Liver (tissue), 9 donors: ENCODE measurements around the gene TIMP3. TPM values are rescaled to one million over a fixed set of nuclear protein-coding genes. Genes with fewer than 3 reads are reported as not detected.

Experiments used
- DNase-seq: peaks from one replicate; pipeline ENCODE4 v3.0.0-alpha.2; 2017; ENCODE audit warnings: low spot score
- H3K27ac ChIP-seq, 2 donors: one replicate each; pipeline ENCODE4 v1.7.0; 2013; ENCODE audit warnings: inconsistent platforms in 2 of 2, low read length in 2 of 2, control low read depth in 1 of 2, low read depth in 1 of 2, mild to moderate bottlenecking in 1 of 2
- H3K27me3 ChIP-seq, 4 donors: one replicate each; pipeline versions ENCODE4 v1.6.1 to v1.7.0; 2013; ENCODE audit warnings: low read length in 3 of 4, inconsistent platforms in 1 of 4, mild to moderate bottlenecking in 1 of 4, moderate library complexity in 1 of 4; ENCODE audit not compliant: control insufficient read depth in 4 of 4, insufficient read depth in 4 of 4
- H3K36me3 ChIP-seq, 4 donors: one replicate each; pipeline versions ENCODE4 v1.6.1 to v1.7.0; 2013; ENCODE audit warnings: low read length in 3 of 4, mild to moderate bottlenecking in 3 of 4, low read depth in 1 of 4, moderate library complexity in 1 of 4; ENCODE audit not compliant: control insufficient read depth in 4 of 4, insufficient read depth in 3 of 4
- H3K4me1 ChIP-seq, 4 donors: one replicate each; pipeline versions ENCODE4 v1.6.1 to v1.7.0; 2013; ENCODE audit warnings: low read length in 3 of 4, mild to moderate bottlenecking in 3 of 4, moderate library complexity in 1 of 4; ENCODE audit not compliant: control insufficient read depth in 4 of 4, insufficient read depth in 4 of 4
- H3K4me3 ChIP-seq, 3 donors: one replicate each; pipeline versions ENCODE4 v1.6.1 to v1.7.0; 2013; ENCODE audit warnings: low read length in 3 of 3, control low read depth in 1 of 3, low read depth in 1 of 3, mild to moderate bottlenecking in 1 of 3
- H3K9ac ChIP-seq, 2 donors: one replicate each; pipeline ENCODE4 v1.7.0; 2013; ENCODE audit warnings: low read length in 2 of 2, mild to moderate bottlenecking in 2 of 2, moderate library complexity in 2 of 2, control low read depth in 1 of 2, low read depth in 1 of 2
- H3K9me3 ChIP-seq, 4 donors: one replicate each; pipeline versions ENCODE4 v1.6.1 to v1.7.0; 2013; ENCODE audit warnings: low read length in 3 of 4; ENCODE audit not compliant: control insufficient read depth in 4 of 4
- EGR1 ChIP-seq, 2 donors: IDR thresholded peaks; 2 replicates each; pipeline ENCODE4 v1.6.1; 2016 to 2018; ENCODE audit warnings: antibody characterized with exemption in 2 of 2, low read depth in 2 of 2
- FOXA1 ChIP-seq: IDR thresholded peaks from 2 replicates; pipeline ENCODE4 v1.6.1; 2016; ENCODE audit warnings: antibody characterized with exemption
- FOXA2 ChIP-seq: IDR thresholded peaks from 2 replicates; pipeline ENCODE4 v1.6.1; 2016; ENCODE audit warnings: antibody characterized with exemption
- GABPA ChIP-seq, 2 donors: IDR thresholded peaks in 1 of 2; conservative IDR thresholded peaks in 1 of 2; 2 replicates each; pipeline ENCODE4 v1.6.1; 2016; ENCODE audit warnings: antibody characterized with exemption in 2 of 2, mild to moderate bottlenecking in 1 of 2, moderate library complexity in 1 of 2
- HNF4A ChIP-seq, 2 donors: conservative IDR thresholded peaks; 2 replicates each; pipeline ENCODE4 v1.6.1; 2016; ENCODE audit warnings: antibody characterized with exemption in 2 of 2, mild to moderate bottlenecking in 2 of 2
- HNF4G ChIP-seq: IDR thresholded peaks from 2 replicates; pipeline ENCODE4 v1.6.1; 2016; ENCODE audit warnings: antibody characterized with exemption
- JUND ChIP-seq, 2 donors: IDR thresholded peaks; 2 replicates each; pipeline ENCODE4 v1.6.1; 2016; ENCODE audit warnings: antibody characterized with exemption in 2 of 2
- NR2F2 ChIP-seq: IDR thresholded peaks from 2 replicates; pipeline ENCODE4 v1.6.1; 2016; ENCODE audit warnings: antibody characterized with exemption
- RAD21 ChIP-seq, 2 donors: IDR thresholded peaks; 2 replicates each; pipeline ENCODE4 v1.6.1; 2016; ENCODE audit warnings: antibody characterized with exemption in 2 of 2, mild to moderate bottlenecking in 2 of 2
- RXRA ChIP-seq, 2 donors: IDR thresholded peaks; 2 replicates each; pipeline ENCODE4 v1.6.1; 2017 to 2018; ENCODE audit warnings: antibody characterized with exemption in 2 of 2, mild to moderate bottlenecking in 1 of 2
- SP1 ChIP-seq: IDR thresholded peaks from 2 replicates; pipeline ENCODE4 v1.6.1; 2018; ENCODE audit warnings: antibody characterized with exemption, mild to moderate bottlenecking
- TAF1 ChIP-seq: conservative IDR thresholded peaks from 2 replicates; pipeline ENCODE4 v1.6.1; 2016; ENCODE audit warnings: antibody characterized with exemption, mild to moderate bottlenecking
- YY1 ChIP-seq: IDR thresholded peaks from 2 replicates; pipeline ENCODE4 v1.6.1; 2016; ENCODE audit warnings: antibody characterized with exemption, mild to moderate bottlenecking
- WGBS: extraction: QIAGEN DNeasy Blood & Tissue Kit; methylation state at CpG from one replicate; pipeline ENCODE4 v1.1.7; 2013; 5-methylcytosine and 5-hydroxymethylcytosine counted together
- polyA plus RNA-seq, 2 donors: library from polyadenylated mRNA; stranded (reverse) in 1 of 2; unstranded in 1 of 2; fragments of 200-250 nt in 1 of 2; fragments of >200 nt in 1 of 2; fragmentation: Nextera tagmentation in 1 of 2; extraction: Ambion mirVana in 1 of 2; gene quantifications; one replicate each; pipeline versions ENCODE4 v1.2.1 to v1.2.3, GENCODE V29; 2013 to 2015
- total RNA-seq, 2 donors: library from RNA; depleted of rRNA; stranded (reverse); fragments of >200 nt; gene quantifications; one replicate each; pipeline ENCODE4 v1.2.3, GENCODE V29; 2014
- TF ChIP-seq, protein P1 (sequence below): IDR thresholded peaks from 2 replicates; pipeline ENCODE4 v1.6.1; 2016; ENCODE audit warnings: antibody characterized with exemption, mild to moderate bottlenecking
- TF ChIP-seq, protein P2 (sequence below): IDR thresholded peaks from 2 replicates; pipeline ENCODE4 v1.6.1; 2016; ENCODE audit warnings: antibody characterized with exemption
- TF ChIP-seq, protein P3 (sequence below): IDR thresholded peaks from 2 replicates; pipeline ENCODE4 v1.6.1; 2016; ENCODE audit warnings: antibody characterized with exemption
- TF ChIP-seq, protein P4 (sequence below): fragments of 150-350 bp; IDR thresholded peaks from 2 replicates; pipeline ENCODE4 v1.5.1; 2017; ENCODE audit warnings: improper control_type of control experiment, low read depth, low read length; ENCODE audit not compliant: missing input control
- donor health status: healthy.
- donor health status: healthy.
- donor health status: healthy.
- donor health status: healthy.
- donor health status: healthy.

Gene TIMP3
- total and polyA plus RNA-seq, 4 donors: 28.0 to 44.0 (median 31.2) TPM

DNA sequence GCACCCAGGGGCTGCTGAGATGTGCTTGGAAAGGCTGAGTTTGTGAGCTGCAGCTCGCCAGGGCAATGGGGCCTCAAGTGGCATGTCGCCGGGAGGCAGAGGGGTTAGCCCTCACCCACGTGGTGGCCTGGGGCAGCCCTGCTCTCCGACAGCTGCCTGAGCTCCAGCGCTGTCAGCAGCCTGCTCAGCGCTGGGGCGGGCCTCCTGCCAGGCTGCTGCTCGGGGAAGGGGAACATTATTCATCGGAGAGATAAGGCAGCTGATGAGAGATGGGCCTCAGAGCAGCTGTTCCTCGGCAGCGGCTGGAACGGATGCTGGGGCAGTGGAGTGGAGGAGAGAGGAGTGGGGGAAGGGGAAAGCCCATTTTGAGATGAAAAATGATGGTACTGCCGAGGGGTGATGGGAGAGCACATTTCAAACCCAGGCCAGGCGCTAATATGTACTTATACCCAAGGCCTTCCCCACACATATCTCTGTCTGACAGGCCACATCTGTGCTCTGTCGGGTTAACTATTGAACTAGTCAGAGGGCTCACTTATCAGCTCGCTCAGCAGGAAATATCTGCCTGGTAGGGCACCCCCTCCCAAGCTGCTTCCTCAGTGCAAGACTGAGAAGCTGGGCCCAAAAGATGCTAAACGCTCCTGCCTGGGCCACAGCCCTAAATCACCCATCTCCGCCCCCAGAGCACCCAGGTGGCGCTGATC is 79.5 kb downstream of the TIMP3 start:
- Histone ChIP-seq H3K9ac (no peak overlapping the region), H3K4me1 (no peaks in the 10 kb centered on the region), H3K36me3 (no peaks in the 10 kb centered on the region), H3K27me3 (no peaks in the 10 kb centered on the region), H3K4me3 (no peak overlapping the region), H3K27ac (peak overlapping the region; percentile 42 to 49), H3K9me3 (no peaks in the 10 kb centered on the region)
- peak; percentile 77 for DNase-seq
- TF ChIP-seq RAD21 (IDR thresholded peaks at IDR 0.05): peak in 1 of 2 donors; percentile 42
- TF ChIP-seq GABPA (IDR thresholded peaks at IDR 0.05 in 1 of 2, conservative IDR thresholded peaks at IDR 0.05 in 1 of 2): no peak
- TF ChIP-seq HNF4G: no peak
- TF ChIP-seq FOXA2: no peak
- TF ChIP-seq FOXA1: no peak
- peak; percentile 85 for TF ChIP-seq NR2F2
- no peak for TF ChIP-seq HNF4A (conservative IDR thresholded peaks at IDR 0.05)
- peak; percentile 20 for TF ChIP-seq SP1
- TF ChIP-seq, protein P1, sequence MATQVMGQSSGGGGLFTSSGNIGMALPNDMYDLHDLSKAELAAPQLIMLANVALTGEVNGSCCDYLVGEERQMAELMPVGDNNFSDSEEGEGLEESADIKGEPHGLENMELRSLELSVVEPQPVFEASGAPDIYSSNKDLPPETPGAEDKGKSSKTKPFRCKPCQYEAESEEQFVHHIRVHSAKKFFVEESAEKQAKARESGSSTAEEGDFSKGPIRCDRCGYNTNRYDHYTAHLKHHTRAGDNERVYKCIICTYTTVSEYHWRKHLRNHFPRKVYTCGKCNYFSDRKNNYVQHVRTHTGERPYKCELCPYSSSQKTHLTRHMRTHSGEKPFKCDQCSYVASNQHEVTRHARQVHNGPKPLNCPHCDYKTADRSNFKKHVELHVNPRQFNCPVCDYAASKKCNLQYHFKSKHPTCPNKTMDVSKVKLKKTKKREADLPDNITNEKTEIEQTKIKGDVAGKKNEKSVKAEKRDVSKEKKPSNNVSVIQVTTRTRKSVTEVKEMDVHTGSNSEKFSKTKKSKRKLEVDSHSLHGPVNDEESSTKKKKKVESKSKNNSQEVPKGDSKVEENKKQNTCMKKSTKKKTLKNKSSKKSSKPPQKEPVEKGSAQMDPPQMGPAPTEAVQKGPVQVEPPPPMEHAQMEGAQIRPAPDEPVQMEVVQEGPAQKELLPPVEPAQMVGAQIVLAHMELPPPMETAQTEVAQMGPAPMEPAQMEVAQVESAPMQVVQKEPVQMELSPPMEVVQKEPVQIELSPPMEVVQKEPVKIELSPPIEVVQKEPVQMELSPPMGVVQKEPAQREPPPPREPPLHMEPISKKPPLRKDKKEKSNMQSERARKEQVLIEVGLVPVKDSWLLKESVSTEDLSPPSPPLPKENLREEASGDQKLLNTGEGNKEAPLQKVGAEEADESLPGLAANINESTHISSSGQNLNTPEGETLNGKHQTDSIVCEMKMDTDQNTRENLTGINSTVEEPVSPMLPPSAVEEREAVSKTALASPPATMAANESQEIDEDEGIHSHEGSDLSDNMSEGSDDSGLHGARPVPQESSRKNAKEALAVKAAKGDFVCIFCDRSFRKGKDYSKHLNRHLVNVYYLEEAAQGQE: no peak
- TF ChIP-seq EGR1 (IDR thresholded peaks at IDR 0.05; ENCODE audit: low read depth in 2 of 2): no peak
- TF ChIP-seq, protein P2, sequence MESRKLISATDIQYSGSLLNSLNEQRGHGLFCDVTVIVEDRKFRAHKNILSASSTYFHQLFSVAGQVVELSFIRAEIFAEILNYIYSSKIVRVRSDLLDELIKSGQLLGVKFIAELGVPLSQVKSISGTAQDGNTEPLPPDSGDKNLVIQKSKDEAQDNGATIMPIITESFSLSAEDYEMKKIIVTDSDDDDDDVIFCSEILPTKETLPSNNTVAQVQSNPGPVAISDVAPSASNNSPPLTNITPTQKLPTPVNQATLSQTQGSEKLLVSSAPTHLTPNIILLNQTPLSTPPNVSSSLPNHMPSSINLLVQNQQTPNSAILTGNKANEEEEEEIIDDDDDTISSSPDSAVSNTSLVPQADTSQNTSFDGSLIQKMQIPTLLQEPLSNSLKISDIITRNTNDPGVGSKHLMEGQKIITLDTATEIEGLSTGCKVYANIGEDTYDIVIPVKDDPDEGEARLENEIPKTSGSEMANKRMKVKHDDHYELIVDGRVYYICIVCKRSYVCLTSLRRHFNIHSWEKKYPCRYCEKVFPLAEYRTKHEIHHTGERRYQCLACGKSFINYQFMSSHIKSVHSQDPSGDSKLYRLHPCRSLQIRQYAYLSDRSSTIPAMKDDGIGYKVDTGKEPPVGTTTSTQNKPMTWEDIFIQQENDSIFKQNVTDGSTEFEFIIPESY: no peak
- TF ChIP-seq RXRA (IDR thresholded peaks at IDR 0.05): no peak
- TF ChIP-seq, protein P3, sequence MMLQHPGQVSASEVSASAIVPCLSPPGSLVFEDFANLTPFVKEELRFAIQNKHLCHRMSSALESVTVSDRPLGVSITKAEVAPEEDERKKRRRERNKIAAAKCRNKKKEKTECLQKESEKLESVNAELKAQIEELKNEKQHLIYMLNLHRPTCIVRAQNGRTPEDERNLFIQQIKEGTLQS: no peak
- no peak for TF ChIP-seq JUND (IDR thresholded peaks at IDR 0.05)
- TF ChIP-seq, protein P4, sequence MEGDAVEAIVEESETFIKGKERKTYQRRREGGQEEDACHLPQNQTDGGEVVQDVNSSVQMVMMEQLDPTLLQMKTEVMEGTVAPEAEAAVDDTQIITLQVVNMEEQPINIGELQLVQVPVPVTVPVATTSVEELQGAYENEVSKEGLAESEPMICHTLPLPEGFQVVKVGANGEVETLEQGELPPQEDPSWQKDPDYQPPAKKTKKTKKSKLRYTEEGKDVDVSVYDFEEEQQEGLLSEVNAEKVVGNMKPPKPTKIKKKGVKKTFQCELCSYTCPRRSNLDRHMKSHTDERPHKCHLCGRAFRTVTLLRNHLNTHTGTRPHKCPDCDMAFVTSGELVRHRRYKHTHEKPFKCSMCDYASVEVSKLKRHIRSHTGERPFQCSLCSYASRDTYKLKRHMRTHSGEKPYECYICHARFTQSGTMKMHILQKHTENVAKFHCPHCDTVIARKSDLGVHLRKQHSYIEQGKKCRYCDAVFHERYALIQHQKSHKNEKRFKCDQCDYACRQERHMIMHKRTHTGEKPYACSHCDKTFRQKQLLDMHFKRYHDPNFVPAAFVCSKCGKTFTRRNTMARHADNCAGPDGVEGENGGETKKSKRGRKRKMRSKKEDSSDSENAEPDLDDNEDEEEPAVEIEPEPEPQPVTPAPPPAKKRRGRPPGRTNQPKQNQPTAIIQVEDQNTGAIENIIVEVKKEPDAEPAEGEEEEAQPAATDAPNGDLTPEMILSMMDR: no peak
- TF ChIP-seq TAF1: no peak
- no peak for TF ChIP-seq YY1
- 56% methylated on average over 20 of the region's 20 CpGs for WGBS
